ENCODE results near the gene DISP2. TPM values are rescaled to one million over a fixed set of nuclear protein-coding genes. Genes with fewer than 3 reads are reported as not detected.

The DISP2 gene
- total and polyA plus RNA-seq, 9 of the 15 experiments (the other 6 are each of a cell fraction or from before 2014, with no cell fraction given): 0.06 to 0.89 (median 0.15) TPM; not detected in 1

- H2AFZ ChIP-seq (ENCODE audit: low read depth, low read length): no peak overlapping the region
- H3K36me3 ChIP-seq (ENCODE audit: control insufficient read depth, insufficient read depth, low read length): no peaks in the 10 kb centered on the region
- H4K20me1 ChIP-seq (replicated peaks; ENCODE audit: control insufficient read depth, insufficient read depth, low read length): no peaks in the 10 kb centered on the region; the same call in 1 of the 2 replicates
- no peak overlapping the region for H3K27ac ChIP-seq (ENCODE audit: extremely low read depth, low read depth, low read length)
- H3K9me1 ChIP-seq (ENCODE audit: control insufficient read depth, insufficient read depth, low read length): no peaks in the 10 kb centered on the region
- 21% methylated on average over 13 of the region's 15 CpGs for WGBS (ENCODE audit: insufficient coverage, low coverage, missing lambda C conversion rate)
- H3K4me3 ChIP-seq: no peak overlapping the region
- ATAC-seq (no peak), DNase-seq (ENCODE audit: extremely low read depth in 1 of 4, low spot score in 3 of 4) (no peak), FAIRE-seq (no peak)
- CTCF ChIA-PET (ENCODE audit: low intra/inter-chr PET ratio): no interaction called here
- BruUV-seq (replicated peaks): no TSS peak
- H3K9me3 ChIP-seq (replicated peaks; ENCODE audit: control insufficient read depth, insufficient read depth, low read depth, low read length): no peaks in the 10 kb centered on the region; the same call in 1 of the 2 replicates
- intact Hi-C loops (cut with micrococcal nuclease): no loop called here
- in situ Hi-C loops (cut with MboI): loop anchor here (5.0 to 10.0 kb wide), 2 partner anchors 75 to 538 kb away; no protein-coding TSS in a partner anchor
- H3K4me2 ChIP-seq (ENCODE audit: insufficient read depth, low read length): no peak overlapping the region
- no peaks in the 10 kb centered on the region for H3K79me2 ChIP-seq (ENCODE audit: control insufficient read depth, insufficient read depth, low read length)
- H3K4me1 ChIP-seq (replicated peaks in 1 of 2; ENCODE audit: control insufficient read depth in 2 of 2, insufficient read depth in 2 of 2, low read length in 2 of 2): peaks cover 0 to 9% of the 10 kb centered on the region in 2 experiments; a peak in 1 of 5 replicates
- H3K9ac ChIP-seq (ENCODE audit: insufficient read depth in 1 of 2, low read depth in 2 of 2, low read length in 2 of 2): peak overlapping the region in 1 of 2 experiments; percentile 40; a peak in 2 of 4 replicates
- H3K27me3 ChIP-seq (ENCODE audit: control insufficient read depth in 2 of 2, insufficient read depth in 2 of 2, low read length in 2 of 2): no peaks in the 10 kb centered on the region
- POLR2A ChIA-PET: interaction anchor here (0.6 to 1.8 kb wide), 2 partner anchors 10 to 49 kb away, joined by 3 to 7 read pairs; no protein-coding TSS in a partner anchor
- TF ChIP-seq NONO (IDR thresholded peaks at IDR 0.05; ENCODE audit: low read depth in 2 of 2, low read length in 1 of 2) (no peak), KDM1A (IDR thresholded peaks at IDR 0.05) (no peak), SRF (CRISPR knock-in tag; IDR thresholded peaks at IDR 0.05) (no peak), RUNX1 (IDR thresholded peaks at IDR 0.05; ENCODE audit: low read depth) (no peak), SREBF2 (CRISPR knock-in tag; IDR thresholded peaks at IDR 0.05) (no peak)
- TF ChIP-seq, protein P1, sequence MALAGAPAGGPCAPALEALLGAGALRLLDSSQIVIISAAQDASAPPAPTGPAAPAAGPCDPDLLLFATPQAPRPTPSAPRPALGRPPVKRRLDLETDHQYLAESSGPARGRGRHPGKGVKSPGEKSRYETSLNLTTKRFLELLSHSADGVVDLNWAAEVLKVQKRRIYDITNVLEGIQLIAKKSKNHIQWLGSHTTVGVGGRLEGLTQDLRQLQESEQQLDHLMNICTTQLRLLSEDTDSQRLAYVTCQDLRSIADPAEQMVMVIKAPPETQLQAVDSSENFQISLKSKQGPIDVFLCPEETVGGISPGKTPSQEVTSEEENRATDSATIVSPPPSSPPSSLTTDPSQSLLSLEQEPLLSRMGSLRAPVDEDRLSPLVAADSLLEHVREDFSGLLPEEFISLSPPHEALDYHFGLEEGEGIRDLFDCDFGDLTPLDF (CRISPR knock-in tag; IDR thresholded peaks at IDR 0.05): no peak
- TF ChIP-seq, protein P2, sequence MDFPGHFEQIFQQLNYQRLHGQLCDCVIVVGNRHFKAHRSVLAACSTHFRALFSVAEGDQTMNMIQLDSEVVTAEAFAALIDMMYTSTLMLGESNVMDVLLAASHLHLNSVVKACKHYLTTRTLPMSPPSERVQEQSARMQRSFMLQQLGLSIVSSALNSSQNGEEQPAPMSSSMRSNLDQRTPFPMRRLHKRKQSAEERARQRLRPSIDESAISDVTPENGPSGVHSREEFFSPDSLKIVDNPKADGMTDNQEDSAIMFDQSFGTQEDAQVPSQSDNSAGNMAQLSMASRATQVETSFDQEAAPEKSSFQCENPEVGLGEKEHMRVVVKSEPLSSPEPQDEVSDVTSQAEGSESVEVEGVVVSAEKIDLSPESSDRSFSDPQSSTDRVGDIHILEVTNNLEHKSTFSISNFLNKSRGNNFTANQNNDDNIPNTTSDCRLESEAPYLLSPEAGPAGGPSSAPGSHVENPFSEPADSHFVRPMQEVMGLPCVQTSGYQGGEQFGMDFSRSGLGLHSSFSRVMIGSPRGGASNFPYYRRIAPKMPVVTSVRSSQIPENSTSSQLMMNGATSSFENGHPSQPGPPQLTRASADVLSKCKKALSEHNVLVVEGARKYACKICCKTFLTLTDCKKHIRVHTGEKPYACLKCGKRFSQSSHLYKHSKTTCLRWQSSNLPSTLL (IDR thresholded peaks at IDR 0.05): no peak
Observed at GRCh38 chr15:40346579-40347558, 11.2 kb upstream of the DISP2 start.

Measured in K562 (cell line).